HG03064 (cell line): ENCODE measurements around the gene UST.
"Not testable (repeated sequence)": the region's sequence is repeated elsewhere in the genome, so short reads cannot be mapped to it uniquely, and the experiment has no call there.

Experiments
- ATAC-seq: cut with Tn5 transposase; IDR thresholded peaks from one replicate; pipeline ENCODE4 v1.9.1; 2021; ENCODE audit warnings: low read depth; ENCODE audit not compliant: unreplicated experiment

Gene UST

GRCh38 chr6:148735989-148736388 lies 10.8 kb upstream of the UST start:
- ATAC-seq = no peak

DNA sequence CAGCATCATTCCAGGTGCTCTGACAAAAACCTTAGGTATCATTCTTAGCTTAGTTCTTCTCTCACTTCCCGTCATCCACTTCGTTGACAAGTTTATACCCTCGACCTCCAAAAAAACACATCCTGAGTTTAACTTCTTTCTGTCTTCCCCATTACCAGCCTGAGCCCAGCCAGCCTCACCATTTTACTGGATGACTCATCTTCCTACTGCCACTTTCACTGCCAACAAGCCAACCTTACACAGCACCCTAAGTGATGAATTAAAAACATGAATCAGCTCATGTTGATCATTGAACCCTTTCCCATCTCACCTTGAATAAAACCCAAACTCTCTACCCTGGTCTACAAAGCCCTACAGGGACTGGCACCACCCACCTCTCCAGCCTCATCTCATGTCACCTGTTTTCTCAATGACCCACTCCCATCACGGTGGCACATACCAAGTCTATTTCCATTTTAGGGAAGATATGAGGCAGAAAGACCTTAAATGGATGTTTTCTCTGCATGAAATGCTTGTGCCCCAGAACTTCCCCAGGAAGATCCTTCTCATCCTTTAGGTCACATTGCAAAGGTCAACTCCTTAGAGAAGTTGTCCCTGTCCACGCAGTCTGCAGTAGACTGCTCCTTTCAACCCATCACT lies 9.9 kb upstream of the UST start:
- ATAC-seq = no peak

- no peak for ATAC-seq
Measured at GRCh38 chr6:148737806-148738205, 9.0 kb upstream of the UST start.

DNA sequence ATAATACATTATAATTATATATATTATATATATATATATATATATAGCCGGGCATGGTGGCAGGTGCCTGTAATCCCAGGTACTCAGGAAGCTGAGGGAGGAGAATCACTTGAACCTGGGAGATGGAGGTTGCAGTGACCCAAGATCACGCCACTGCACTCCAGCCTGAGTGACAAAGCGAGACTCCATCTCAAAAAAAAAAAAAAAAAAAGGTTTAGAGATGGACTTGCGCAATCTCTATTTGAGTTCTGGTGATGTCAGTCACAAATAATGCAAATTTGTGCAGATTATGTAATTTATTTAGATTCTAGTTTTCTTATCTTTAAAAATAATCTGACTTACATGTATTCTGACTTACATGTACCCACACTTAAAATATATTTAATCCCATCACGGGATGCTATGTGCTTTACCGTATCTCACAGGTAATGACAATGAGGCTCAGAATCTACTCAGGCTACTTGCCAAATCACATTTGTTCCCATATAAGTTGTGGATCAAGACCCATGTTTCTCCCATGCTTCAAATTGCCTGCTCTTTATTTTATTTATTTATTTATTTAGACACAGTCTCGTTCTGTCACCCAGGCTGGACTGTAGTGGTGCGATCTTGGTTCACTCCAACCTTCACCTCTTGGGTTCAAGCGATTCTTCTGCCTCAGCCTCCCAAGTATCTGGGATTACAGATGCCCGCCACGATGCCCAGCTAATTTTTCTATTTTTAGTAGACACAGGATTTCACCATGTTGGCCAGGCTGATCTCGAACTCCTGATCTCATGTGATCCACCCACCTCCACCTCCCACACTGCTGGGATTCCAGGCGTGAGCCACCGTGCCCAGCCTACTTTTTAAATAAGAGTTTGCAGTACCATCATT lies 7.6 kb upstream of the UST start:
- no peak for ATAC-seq

GRCh38 chr6:148739822-148740128 lies 7.1 kb upstream of the UST start:
- ATAC-seq = no peak

GRCh38 chr6:148743476-148743875 lies 3.4 kb upstream of the UST start:
- no peak for ATAC-seq

DNA sequence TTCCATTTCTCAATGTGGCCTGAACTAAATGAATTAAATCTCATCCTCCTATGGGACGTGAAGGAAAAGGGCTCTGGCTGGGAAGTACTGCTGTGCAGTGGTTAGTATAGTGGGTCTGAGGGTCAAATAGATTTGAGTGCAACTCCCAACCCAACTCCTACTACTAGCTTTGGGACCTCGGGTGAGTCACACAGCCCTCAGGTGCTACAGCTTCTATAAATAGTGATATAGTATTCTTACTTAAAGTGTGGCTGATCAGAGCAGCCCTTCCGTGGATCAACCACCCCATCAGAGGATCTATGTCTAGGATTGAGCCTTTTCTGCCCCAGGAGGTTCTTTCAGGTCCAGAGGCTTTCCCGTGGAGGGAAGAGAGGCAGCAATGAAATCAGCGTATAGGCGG lies 904 bp upstream of the UST start:
- no peak for ATAC-seq

GRCh38 chr6:148747145-148747470 lies 278 bp downstream of the UST start:
- peak; percentile 20 for ATAC-seq

DNA sequence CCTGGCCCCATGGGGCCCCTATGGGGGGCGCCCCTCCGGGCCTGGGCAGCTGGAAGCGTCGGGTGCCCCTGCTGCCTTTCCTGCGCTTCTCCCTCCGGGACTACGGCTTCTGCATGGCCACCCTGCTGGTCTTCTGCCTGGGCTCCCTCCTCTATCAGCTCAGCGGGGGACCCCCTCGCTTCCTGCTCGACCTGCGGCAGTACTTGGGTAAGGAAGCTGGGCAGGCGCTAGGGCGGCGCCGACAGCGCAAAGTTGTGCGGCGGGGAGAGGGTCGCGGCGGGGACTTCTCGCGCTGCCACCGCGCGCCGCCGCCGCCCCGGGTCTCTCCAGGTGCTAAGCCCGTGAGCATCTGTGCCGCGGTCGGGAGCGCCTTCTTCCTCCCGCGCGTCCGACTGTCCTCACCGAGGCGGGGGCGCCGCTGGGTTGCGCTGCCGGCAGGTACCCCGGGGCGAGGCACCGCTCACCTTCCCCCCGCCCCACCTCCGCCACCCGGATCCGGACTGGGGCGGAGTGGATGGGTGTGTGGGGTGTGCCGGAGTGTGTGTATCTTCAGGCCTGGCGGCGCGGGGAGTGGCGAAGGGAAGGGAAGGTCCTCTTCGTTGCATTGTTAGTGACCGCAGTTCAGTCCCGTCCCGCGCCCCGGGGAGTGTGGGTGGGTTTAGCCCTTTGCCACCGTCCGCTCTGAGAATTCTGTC lies 788 bp downstream of the UST start:
- peak; percentile 31 for ATAC-seq

DNA sequence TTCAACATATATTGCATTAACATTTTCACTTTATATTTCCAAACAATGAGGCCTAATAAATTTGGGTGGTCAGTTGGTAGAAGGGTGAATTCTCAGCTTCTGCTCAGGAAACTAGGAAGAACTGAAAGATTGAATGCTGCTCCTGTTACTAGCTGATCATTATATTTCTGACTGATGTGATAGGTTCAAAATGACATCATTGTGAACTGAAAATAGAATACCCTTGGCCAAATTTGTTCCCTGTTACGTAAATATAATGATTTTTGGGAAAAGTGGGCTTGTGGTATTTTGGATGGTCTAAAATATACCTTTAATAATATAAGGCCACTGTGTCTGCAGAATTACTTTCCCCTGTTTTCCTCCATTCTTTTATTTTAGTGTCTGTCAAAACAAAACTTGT lies 2.8 kb downstream of the UST start:
- no peak for ATAC-seq

DNA sequence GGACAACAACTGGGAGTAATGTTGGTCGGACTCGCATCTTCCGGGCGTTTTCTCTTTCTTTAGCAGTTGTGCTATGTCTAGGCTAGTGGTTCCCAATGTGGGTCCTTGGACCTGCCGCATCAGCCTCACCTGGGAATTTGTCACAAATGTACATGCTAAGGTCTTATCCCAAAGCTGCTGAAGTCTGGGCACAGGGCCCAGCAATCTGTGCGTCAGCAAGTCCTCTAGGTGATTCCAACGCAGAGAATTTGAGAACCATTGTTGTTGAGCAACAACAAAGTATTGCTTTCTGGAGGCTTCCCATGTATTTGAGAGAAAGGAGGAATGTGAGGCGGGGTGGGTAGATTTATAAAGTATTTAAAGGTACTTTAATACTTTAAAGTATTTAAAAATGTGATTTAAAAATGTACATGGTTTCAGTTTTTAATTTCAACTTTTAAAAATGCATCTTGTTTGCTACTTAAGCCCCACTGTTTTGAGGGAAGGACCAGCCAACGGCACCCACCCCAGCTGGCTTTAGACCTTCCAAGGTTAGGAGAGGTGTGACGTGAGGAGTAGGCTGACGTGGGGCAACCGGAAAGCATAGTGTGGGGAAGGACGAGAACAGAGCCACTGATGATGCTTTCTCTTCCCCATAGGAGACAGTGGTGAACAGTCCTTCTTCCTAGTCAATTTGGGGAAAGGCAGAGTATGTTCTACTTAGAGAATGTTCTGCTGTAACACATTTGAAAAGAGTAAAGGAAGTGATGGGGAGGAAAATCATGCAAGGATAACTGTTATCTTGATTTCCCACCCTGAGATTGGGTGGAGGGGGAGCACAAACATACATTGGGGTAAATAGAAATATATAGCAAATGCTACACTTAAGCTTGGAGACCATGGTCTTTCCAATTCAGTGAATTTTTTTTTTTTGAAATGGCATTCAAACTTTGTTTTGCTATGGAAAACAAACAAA lies 4.3 kb downstream of the UST start:
- no peak for ATAC-seq

- ATAC-seq = no peak
Measured at GRCh38 chr6:148751793-148752170, 5.0 kb downstream of the UST start.

- ATAC-seq = not testable (repeated sequence)
Measured at GRCh38 chr6:148755379-148755778, 8.5 kb downstream of the UST start.

GRCh38 chr6:148757944-148758480 lies 11.2 kb downstream of the UST start:
- ATAC-seq = no peak

DNA sequence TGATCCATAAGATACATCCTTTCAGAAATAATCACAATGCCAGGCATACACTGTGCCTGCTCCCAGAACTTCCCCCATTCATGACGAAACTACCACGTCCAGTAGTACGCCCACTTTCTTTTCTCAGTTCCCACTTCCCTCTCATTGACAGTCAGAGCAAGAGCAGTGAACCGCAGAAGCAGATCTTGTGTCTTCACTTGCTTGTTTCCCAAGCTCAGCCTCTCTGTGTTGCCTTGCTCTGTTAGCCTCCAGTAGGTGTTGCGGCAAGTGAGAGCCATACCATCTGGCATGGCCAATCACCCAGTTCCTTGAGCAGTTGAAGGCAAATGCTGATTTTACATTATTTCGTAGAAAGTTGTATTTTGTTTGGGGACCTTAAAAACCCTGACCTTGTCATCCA lies 11.7 kb downstream of the UST start:
- ATAC-seq = peak; percentile 68

DNA sequence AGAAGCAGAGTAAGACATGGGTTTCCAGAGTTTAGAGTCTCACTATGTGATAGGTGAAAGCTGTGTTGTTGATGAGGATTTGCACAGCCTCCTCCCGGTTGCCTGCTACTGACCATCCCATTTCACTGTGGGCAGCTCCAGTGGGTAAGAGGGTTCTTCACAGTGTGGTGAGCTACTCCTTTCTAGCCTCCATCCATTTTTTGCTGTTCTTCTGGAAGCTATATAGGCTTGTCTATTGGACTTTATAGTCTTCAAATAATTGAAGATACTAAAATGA lies 13.4 kb downstream of the UST start:
- ATAC-seq = no peak

GRCh38 chr6:148760568-148761526 lies 14.0 kb downstream of the UST start:
- peak; percentile 28 for ATAC-seq

- ATAC-seq = peak; percentile 4
Measured at GRCh38 chr6:148761527-148762011, 14.7 kb downstream of the UST start.

- no peak for ATAC-seq
Measured at GRCh38 chr6:148762231-148762630, 15.4 kb downstream of the UST start.
